ENCODE results near the gene CLIP2. TPM values are rescaled to one million over a fixed set of nuclear protein-coding genes. Genes with fewer than 3 reads are reported as not detected.
A peak's percentile ranks its signal among the peaks of the same experiment; 100 is the strongest.

The CLIP2 gene
- total and polyA plus RNA-seq, 7 donors = 20.7 to 56.4 (median 23.4) TPM

GRCh38 chr7:74277636-74278035 lies 11.6 kb upstream of the CLIP2 start:
- WGBS, 2 donors = 95 to 97% methylated on average over 4 of the region's 4 CpGs
- TF ChIP-seq CTCF (IDR thresholded peaks at IDR 0.05) = no peak
- H3K27ac ChIP-seq = no peak overlapping the region
- H3K36me3 ChIP-seq = no peaks in the 10 kb centered on the region
- DNase-seq = no peak
- H3K4me3 ChIP-seq = no peak overlapping the region
- intact Hi-C loops (cut with DNase I) = no loop called here
- no peaks in the 10 kb centered on the region for H3K27me3 ChIP-seq
- H3K4me1 ChIP-seq = peaks cover 0 to 21% (median 16%) of the 10 kb centered on the region in 4 donors
- no peaks in the 10 kb centered on the region for H3K9me3 ChIP-seq

GRCh38 chr7:74280985-74281384 lies 8.2 kb upstream of the CLIP2 start:
- H3K4me1 ChIP-seq = peaks cover 0 to 16% (median 14%) of the 10 kb centered on the region in 4 donors
- TF ChIP-seq CTCF (IDR thresholded peaks at IDR 0.05) (no peak), EP300 (IDR thresholded peaks at IDR 0.05) (no peak), POLR2A (IDR thresholded peaks at IDR 0.05) (no peak), POLR2AphosphoS5 (IDR thresholded peaks at IDR 0.05) (no peak)
- H3K9me3 ChIP-seq = no peaks in the 10 kb centered on the region
- no peak for DNase-seq
- peak overlapping the region in 1 of 4 donors; percentile 80 for H3K27ac ChIP-seq
- H3K36me3 ChIP-seq = no peaks in the 10 kb centered on the region
- 92 to 93% methylated on average over 8 of the region's 8 CpGs for WGBS, 2 donors
- no peaks in the 10 kb centered on the region for H3K27me3 ChIP-seq
- intact Hi-C loops (cut with DNase I) = no loop called here
- H3K4me3 ChIP-seq = no peak overlapping the region

GRCh38 chr7:74282748-74283459 lies 6.3 kb upstream of the CLIP2 start:
- Histone ChIP-seq H3K4me1 (peaks cover 0 to 17% (median 14%) of the 10 kb centered on the region in 4 donors), H3K4me3 (no peak overlapping the region), H3K27me3 (no peaks in the 10 kb centered on the region), H3K9me3 (no peaks in the 10 kb centered on the region), H3K27ac (no peak overlapping the region), H3K36me3 (no peaks in the 10 kb centered on the region)
- TF ChIP-seq CTCF (IDR thresholded peaks at IDR 0.05) (no peak), EP300 (IDR thresholded peaks at IDR 0.05) (no peak), POLR2A (IDR thresholded peaks at IDR 0.05) (no peak), POLR2AphosphoS5 (IDR thresholded peaks at IDR 0.05) (no peak)
- DNase-seq = no peak
- intact Hi-C loops (cut with DNase I) = no loop called here
- WGBS, 2 donors = 89 to 91% methylated on average over 14 of the region's 14 CpGs

GRCh38 chr7:74283858-74284447 lies 5.3 kb upstream of the CLIP2 start:
- WGBS, 2 donors = 70 to 76% methylated on average over 9 of the region's 9 CpGs
- intact Hi-C loops (cut with DNase I) = no loop called here
- Histone ChIP-seq H3K9me3 (no peaks in the 10 kb centered on the region), H3K27ac (no peak overlapping the region), H3K4me1 (peaks cover 0 to 27% (median 23%) of the 10 kb centered on the region in 4 donors), H3K36me3 (no peaks in the 10 kb centered on the region), H3K4me3 (no peak overlapping the region), H3K27me3 (no peaks in the 10 kb centered on the region)
- no peak for DNase-seq
- TF ChIP-seq POLR2AphosphoS5 (IDR thresholded peaks at IDR 0.05) (no peak), CTCF (IDR thresholded peaks at IDR 0.05) (no peak), EP300 (IDR thresholded peaks at IDR 0.05) (no peak), POLR2A (IDR thresholded peaks at IDR 0.05) (no peak)

Data from sigmoid colon (tissue), 7 donors.